Trophoblast cell (in vitro differentiated cells and primary cell): Measurements from ENCODE around the gene AARS2. TPM values are rescaled to one million over a fixed set of nuclear protein-coding genes. Genes with fewer than 3 reads are reported as not detected.

Experiments used
- DNase-seq, 2 donors: peaks; one replicate each; pipeline ENCODE4 v3.0.0-alpha.2; 2016
- H2AFZ ChIP-seq: 2 replicates; pipeline ENCODE4 v1.6.1; 2013; ENCODE audit warnings: low read length, moderate library complexity, mild to moderate bottlenecking; ENCODE audit not compliant: insufficient read depth, poor library complexity
- H2AK5ac ChIP-seq: 2 replicates; pipeline ENCODE4 v1.6.1; 2013; ENCODE audit warnings: mild to moderate bottlenecking, low read length
- H2BK120ac ChIP-seq: 2 replicates; pipeline ENCODE4 v1.6.1; 2013; ENCODE audit warnings: low read length, mild to moderate bottlenecking, moderate library complexity; ENCODE audit not compliant: insufficient read depth, poor library complexity
- H2BK12ac ChIP-seq: 2 replicates; pipeline ENCODE4 v1.6.1; 2013; ENCODE audit warnings: mild to moderate bottlenecking, low read length, moderate library complexity
- H2BK5ac ChIP-seq: 2 replicates; pipeline ENCODE4 v1.6.1; 2013; ENCODE audit warnings: low read length, low read depth, moderate library complexity, mild to moderate bottlenecking; ENCODE audit not compliant: poor library complexity
- H3K14ac ChIP-seq: 2 replicates; pipeline ENCODE4 v1.6.1; 2013; ENCODE audit warnings: mild to moderate bottlenecking, low read length
- H3K18ac ChIP-seq: 2 replicates; pipeline ENCODE4 v1.6.1; 2013; ENCODE audit warnings: mild to moderate bottlenecking, low read length
- H3K23ac ChIP-seq: 2 replicates; pipeline ENCODE4 v1.6.1; 2013; ENCODE audit warnings: low read length
- H3K27ac ChIP-seq: 2 replicates; pipeline ENCODE4 v1.5.1; 2013; ENCODE audit warnings: low read depth, mild to moderate bottlenecking, inconsistent platforms, low read length, moderate library complexity
- H3K27me3 ChIP-seq: 2 replicates; pipeline ENCODE4 v1.6.1; 2013; ENCODE audit warnings: inconsistent platforms, mild to moderate bottlenecking, low read length, moderate library complexity; ENCODE audit not compliant: insufficient read depth
- H3K36me3 ChIP-seq, 2 experiments: 1 replicate in 1 of 2; 2 replicates in 1 of 2; pipeline ENCODE4 v1.6.1; 2013; ENCODE audit warnings: low read length in 2 of 2, mild to moderate bottlenecking in 2 of 2, moderate library complexity in 1 of 2; ENCODE audit not compliant: insufficient read depth in 2 of 2, control insufficient read depth in 1 of 2
- H3K4ac ChIP-seq: 2 replicates; pipeline ENCODE4 v1.6.1; 2013; ENCODE audit warnings: low read depth, mild to moderate bottlenecking, low read length, moderate library complexity
- H3K4me1 ChIP-seq, 2 experiments: 1 replicate in 1 of 2; 2 replicates in 1 of 2; pipeline ENCODE4 v1.6.1; 2013; ENCODE audit warnings: low read length in 2 of 2, mild to moderate bottlenecking in 2 of 2, moderate library complexity in 1 of 2; ENCODE audit not compliant: insufficient read depth in 2 of 2, control insufficient read depth in 1 of 2
- H3K4me2 ChIP-seq: 2 replicates; pipeline ENCODE4 v1.6.1; 2013; ENCODE audit warnings: inconsistent platforms, mild to moderate bottlenecking, low read length, moderate library complexity
- H3K4me3 ChIP-seq: 2 replicates; pipeline ENCODE4 v1.5.1; 2013; ENCODE audit warnings: mild to moderate bottlenecking, low read depth, low read length, inconsistent platforms
- H3K79me1 ChIP-seq: one replicate; pipeline ENCODE4 v1.6.1; 2013; ENCODE audit warnings: low read length
- H3K79me2 ChIP-seq: 2 replicates; pipeline ENCODE4 v1.6.1; 2013; ENCODE audit warnings: low read length, mild to moderate bottlenecking; ENCODE audit not compliant: control insufficient read depth, insufficient read depth, poor library complexity
- H3K9ac ChIP-seq: 2 replicates; pipeline ENCODE4 v1.6.1; 2013; ENCODE audit warnings: mild to moderate bottlenecking, low read length
- H3K9me3 ChIP-seq: 2 replicates; pipeline ENCODE4 v1.6.1; 2013; ENCODE audit warnings: low read depth, mild to moderate bottlenecking, control low read depth, inconsistent platforms, low read length; ENCODE audit not compliant: insufficient read depth
- H4K12ac ChIP-seq: 2 replicates; pipeline ENCODE4 v1.6.1; 2013; ENCODE audit warnings: low read depth, mild to moderate bottlenecking, low read length, moderate library complexity
- H4K8ac ChIP-seq: 2 replicates; pipeline ENCODE4 v1.6.1; 2013; ENCODE audit warnings: low read depth, mild to moderate bottlenecking, low read length, moderate library complexity
- H4K91ac ChIP-seq: one replicate; pipeline ENCODE4 v1.6.1; 2013; ENCODE audit warnings: low read depth, mild to moderate bottlenecking, low read length, moderate library complexity
- WGBS: extraction: QIAGEN DNeasy Blood & Tissue Kit; methylation state at CpG from one replicate; pipeline ENCODE4 v1.1.7; 2013; ENCODE audit warnings: missing lambda C conversion rate; ENCODE audit not compliant: insufficient read length, insufficient coverage; ENCODE audit errors: extremely low coverage; 5-methylcytosine and 5-hydroxymethylcytosine counted together
- polyA plus RNA-seq: library from polyadenylated mRNA; stranded (reverse); fragments of 200-250 nt; gene quantifications from 2 replicates; pipeline ENCODE4 v1.2.3, GENCODE V29; 2013

Gene AARS2
- polyA plus RNA-seq = 7.1 and 7.3 TPM in 2 replicates

DNA sequence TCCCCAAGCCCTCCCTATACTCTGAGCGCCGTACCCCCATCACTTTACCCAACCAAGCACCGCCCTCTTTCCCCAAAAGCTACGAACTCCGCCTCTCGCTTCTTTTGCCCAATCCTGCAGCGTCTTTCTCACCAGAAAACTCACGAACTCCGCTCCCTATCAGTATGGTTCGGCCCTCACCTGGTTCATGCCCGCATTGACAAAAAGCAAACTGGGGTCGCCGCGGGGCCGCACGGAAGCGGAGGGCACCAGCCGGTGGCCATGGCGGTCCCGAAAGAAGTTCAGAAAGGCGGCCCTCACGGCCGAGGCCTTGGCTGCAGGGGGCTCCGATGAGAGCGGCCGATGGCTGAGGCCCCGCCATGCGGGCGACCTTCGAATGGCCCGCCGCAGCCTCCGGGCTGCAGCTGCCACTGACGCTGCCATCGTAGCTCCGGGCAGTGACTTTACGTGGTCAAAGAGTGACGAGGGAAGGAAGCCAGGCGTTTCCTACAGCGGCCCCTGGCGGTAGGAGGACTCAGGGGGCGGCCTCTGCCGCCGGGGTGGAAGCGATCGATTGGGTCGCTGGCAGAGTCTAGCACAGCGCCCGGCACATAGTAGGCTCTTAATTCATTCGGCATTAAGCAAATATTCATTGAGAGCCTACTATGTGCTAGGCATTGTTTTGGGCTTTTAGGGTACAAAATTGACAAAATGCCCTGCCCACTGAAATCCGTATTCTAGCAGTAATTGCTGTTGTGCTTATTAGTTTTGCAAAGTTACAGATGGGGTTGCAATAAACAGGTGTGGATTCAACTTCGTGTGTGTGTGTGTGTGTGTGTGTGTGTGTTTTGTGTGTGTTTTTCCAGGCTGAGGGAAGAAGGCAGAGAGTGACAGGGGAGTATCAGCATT lies at the start of gene AARS2:
AARS2 (minus strand) TSS at position 447 of the 888 bp plus-strand sequence; CDS start at position 423, 24 bp downstream.
- peak; percentile 93 to 98 for DNase-seq
- peaks cover 24 to 26% of the 10 kb centered on the region in 2 experiments for H3K36me3 ChIP-seq
- peaks cover 3 to 7% of the 10 kb centered on the region in 2 experiments for H3K4me1 ChIP-seq
- H4K12ac ChIP-seq = peak within 1 kb of the TSS; percentile 24
- H2BK120ac ChIP-seq = peak within 1 kb of the TSS; percentile 9
- H3K9me3 ChIP-seq = peaks cover 4% of the 10 kb centered on the region
- peaks cover 5% of the 10 kb centered on the region for H3K79me1 ChIP-seq
- peak within 1 kb of the TSS; percentile 3 for H3K27ac ChIP-seq
- H3K9ac ChIP-seq = peak within 1 kb of the TSS; percentile 94
- peak within 1 kb of the TSS; percentile 91 for H3K18ac ChIP-seq
- peak within 1 kb of the TSS; percentile 91 for H4K91ac ChIP-seq
- no peak within 1 kb of the TSS for H2AK5ac ChIP-seq
- H2AFZ ChIP-seq = peak within 1 kb of the TSS; percentile 99
- peak within 1 kb of the TSS; percentile 58 for H3K14ac ChIP-seq
- no peak within 1 kb of the TSS for H3K23ac ChIP-seq
- no peaks in the 10 kb centered on the region for H3K27me3 ChIP-seq
- H3K4me3 ChIP-seq = peak within 1 kb of the TSS; percentile 94
- H4K8ac ChIP-seq = peak within 1 kb of the TSS; percentile 86
- peak within 1 kb of the TSS; percentile 84 for H3K4me2 ChIP-seq
- H3K4ac ChIP-seq = peak within 1 kb of the TSS; percentile 46
- H2BK5ac ChIP-seq = peak within 1 kb of the TSS; percentile 81
- H2BK12ac ChIP-seq = no peak within 1 kb of the TSS
- H3K79me2 ChIP-seq = peaks cover 4% of the 10 kb centered on the region
- WGBS = no CpG with 5 or more reads among the region's 52 CpGs

DNA sequence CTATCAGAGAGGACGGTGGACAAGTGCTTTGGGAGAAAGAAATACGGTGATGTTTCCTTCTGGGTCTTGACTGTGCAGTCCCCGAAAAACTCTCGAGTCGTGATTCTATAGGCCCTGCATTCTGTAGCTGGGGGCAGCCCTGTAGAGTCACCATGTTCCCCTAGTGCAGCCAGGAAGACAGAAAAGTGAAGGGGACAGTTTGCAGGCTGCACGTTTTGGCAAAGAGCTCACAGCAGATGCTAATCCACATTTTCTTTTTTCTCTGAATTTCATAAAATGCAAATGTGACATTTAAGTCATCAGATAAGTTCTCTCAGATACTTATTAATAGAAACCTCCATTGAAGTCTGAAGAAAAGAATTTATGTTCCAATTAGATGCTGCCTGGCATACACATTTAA lies 48.8 kb upstream of the AARS2 start:
- WGBS = no CpG with 5 or more reads among the region's 6 CpGs
- H3K4me1 ChIP-seq = no peaks in the 10 kb centered on the region

DNA sequence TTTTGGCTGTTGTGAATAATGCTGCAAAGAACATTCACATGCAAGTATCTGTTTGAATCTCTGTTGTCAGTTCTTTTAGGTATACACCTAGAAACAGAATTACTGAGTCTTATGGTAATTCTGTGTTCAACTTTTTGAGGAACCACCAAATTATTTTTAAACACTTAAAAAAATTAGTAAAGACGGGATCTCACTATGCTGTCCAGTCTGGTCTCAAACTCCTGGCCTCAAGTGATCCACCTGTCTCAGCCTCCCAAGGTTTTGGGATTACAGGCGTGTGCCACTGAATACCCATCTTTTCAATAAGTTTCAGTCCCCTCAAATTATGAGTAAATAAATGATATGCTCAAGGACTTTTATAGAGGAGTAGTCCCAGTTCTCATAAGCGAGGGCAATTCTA lies 46.8 kb upstream of the AARS2 start:
- Histone ChIP-seq H2AK5ac (no peak overlapping the region), H3K4ac (no peak overlapping the region), H3K4me2 (no peak overlapping the region), H3K4me3 (no peak overlapping the region), H3K9ac (no peak overlapping the region), H3K79me2 (no peaks in the 10 kb centered on the region), H2BK12ac (no peak overlapping the region), H3K27me3 (no peaks in the 10 kb centered on the region), H3K23ac (no peak overlapping the region), H3K14ac (no peak overlapping the region), H2BK5ac (no peak overlapping the region), H2AFZ (no peak overlapping the region), H4K91ac (no peak overlapping the region), H4K12ac (no peak overlapping the region), H3K27ac (no peak overlapping the region), H3K36me3 (no peaks in the 10 kb centered on the region), H3K18ac (no peak overlapping the region), H3K79me1 (no peaks in the 10 kb centered on the region), H2BK120ac (no peak overlapping the region), H4K8ac (no peak overlapping the region), H3K9me3 (no peaks in the 10 kb centered on the region), H3K4me1 (no peaks in the 10 kb centered on the region)
- no CpG with 5 or more reads among the region's 3 CpGs for WGBS
- DNase-seq = no peak

More for the DNA sequence above, 48.8 kb upstream of the AARS2 start:
- Histone ChIP-seq H3K27ac (no peak overlapping the region), H3K79me1 (no peaks in the 10 kb centered on the region), H3K14ac (no peak overlapping the region), H3K4me3 (no peak overlapping the region), H3K4me2 (no peak overlapping the region), H3K18ac (no peak overlapping the region), H2AFZ (no peak overlapping the region), H2BK120ac (no peak overlapping the region), H3K9ac (no peak overlapping the region), H3K9me3 (no peaks in the 10 kb centered on the region), H4K8ac (no peak overlapping the region), H3K36me3 (no peaks in the 10 kb centered on the region), H2BK12ac (no peak overlapping the region), H4K91ac (no peak overlapping the region), H3K4ac (no peak overlapping the region), H3K27me3 (no peaks in the 10 kb centered on the region), H4K12ac (no peak overlapping the region), H2BK5ac (no peak overlapping the region), H3K79me2 (no peaks in the 10 kb centered on the region), H3K23ac (no peak overlapping the region), H2AK5ac (no peak overlapping the region)
- DNase-seq = no peak

DNA sequence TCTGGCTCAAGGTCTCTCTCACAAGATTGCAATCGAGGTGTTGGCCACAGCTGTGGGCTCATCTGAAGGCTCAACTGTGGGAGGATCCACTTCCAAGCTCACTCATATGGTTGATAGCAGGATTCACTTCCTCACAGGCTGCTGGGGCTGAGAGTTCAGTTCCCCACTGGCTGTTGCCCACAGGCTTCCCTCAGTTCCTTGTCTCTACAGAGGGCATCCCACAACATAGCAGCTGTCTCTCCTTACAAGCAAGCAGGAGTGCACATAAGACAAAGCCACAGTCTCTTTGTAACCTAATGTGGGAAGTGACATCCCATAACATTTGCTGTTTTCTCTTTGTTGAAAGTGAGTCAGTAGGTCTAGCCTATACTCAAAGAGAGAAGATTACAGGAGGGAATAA lies 43.3 kb upstream of the AARS2 start:
- H3K18ac ChIP-seq = no peak overlapping the region
- no peaks in the 10 kb centered on the region for H3K36me3 ChIP-seq
- no peak overlapping the region for H2AK5ac ChIP-seq
- DNase-seq = no peak
- no peak overlapping the region for H2AFZ ChIP-seq
- no peak overlapping the region for H2BK12ac ChIP-seq
- H3K79me2 ChIP-seq = no peaks in the 10 kb centered on the region
- no peak overlapping the region for H4K12ac ChIP-seq
- H3K4me3 ChIP-seq = no peak overlapping the region
- no peak overlapping the region for H3K9ac ChIP-seq
- H4K91ac ChIP-seq = no peak overlapping the region
- H2BK5ac ChIP-seq = no peak overlapping the region
- H2BK120ac ChIP-seq = no peak overlapping the region
- H3K4ac ChIP-seq = no peak overlapping the region
- H3K79me1 ChIP-seq = no peaks in the 10 kb centered on the region
- no peaks in the 10 kb centered on the region for H3K4me1 ChIP-seq
- no peaks in the 10 kb centered on the region for H3K9me3 ChIP-seq
- H3K4me2 ChIP-seq = no peak overlapping the region
- H3K14ac ChIP-seq = no peak overlapping the region
- no peak overlapping the region for H3K27ac ChIP-seq
- H3K27me3 ChIP-seq = no peaks in the 10 kb centered on the region
- WGBS = no CpG with 5 or more reads among the region's 1 CpG
- H4K8ac ChIP-seq = no peak overlapping the region
- no peak overlapping the region for H3K23ac ChIP-seq
